GM19238 (cell line): ENCODE data around the gene SAMD4A.

Experiments
- DNase-seq: peaks from one replicate; pipeline ENCODE4 v3.0.0; 2011; ENCODE audit warnings: low spot score; ENCODE audit not compliant: insufficient read length

SAMD4A gene

DNA sequence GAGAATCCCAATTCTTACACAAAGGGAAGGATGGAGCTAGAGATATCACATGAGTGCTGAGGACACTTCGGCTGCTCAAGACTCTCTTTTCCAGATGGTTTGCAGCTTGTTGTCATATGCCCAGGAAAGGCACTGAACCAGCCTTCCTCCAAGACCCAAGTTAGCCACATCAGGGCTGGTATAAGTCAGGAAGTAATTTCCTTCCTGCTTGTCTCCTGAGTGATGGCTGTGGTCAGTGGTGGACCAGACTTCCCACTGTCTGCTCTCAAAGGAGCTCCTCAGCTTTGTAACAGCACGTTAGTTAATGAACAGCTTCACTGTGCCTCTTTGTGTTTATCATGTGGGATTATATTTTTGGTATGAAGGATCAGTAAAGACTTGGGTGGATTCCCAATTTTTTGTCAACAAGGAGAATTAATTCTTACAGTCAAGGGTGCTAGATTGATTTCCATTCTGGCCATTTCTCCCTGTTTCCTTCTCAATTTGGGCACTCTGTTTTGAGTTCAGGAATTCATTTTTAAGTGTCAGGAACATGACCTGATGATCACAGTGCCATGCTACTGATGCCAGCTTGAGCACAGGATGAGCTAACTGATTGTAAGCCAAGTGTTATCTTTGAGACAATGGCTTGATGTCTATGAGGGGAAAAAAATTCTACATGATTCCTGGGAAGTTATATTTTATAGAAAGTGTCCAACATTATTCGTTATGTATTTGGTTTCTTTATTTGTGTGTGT is 189.9 kb downstream of the SAMD4A start:
- DNase-seq, result no peak

- DNase-seq, result no peak
Measured at GRCh38 chr14:54758041-54758440, 191.1 kb downstream of the SAMD4A start.

DNA sequence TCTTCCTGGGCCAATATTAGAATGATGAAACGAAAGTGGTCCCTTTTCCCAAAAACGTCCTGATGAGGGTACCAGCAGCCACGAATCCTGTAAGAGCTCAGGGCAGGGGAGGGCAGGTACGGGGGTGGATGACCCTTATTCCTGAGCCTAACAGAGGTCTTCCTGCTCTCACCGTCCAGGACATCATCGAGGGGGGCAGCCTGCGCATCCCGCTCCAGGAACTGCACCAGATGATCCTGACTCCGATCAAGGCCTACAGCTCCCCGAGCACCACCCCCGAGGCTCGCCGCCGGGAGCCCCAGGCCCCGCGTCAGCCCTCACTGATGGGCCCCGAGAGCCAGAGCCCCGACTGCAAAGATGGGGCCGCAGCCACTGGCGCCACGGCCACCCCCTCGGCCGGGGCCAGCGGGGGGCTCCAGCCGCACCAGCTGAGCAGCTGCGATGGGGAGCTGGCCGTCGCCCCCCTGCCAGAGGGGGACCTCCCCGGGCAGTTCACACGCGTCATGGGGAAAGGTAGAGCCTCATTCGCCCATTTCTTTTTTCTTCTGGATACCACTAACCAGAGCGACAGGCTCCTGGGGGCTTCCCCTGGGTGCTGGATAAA is 193.2 kb downstream of the SAMD4A start:
- DNase-seq, result no peak

DNA sequence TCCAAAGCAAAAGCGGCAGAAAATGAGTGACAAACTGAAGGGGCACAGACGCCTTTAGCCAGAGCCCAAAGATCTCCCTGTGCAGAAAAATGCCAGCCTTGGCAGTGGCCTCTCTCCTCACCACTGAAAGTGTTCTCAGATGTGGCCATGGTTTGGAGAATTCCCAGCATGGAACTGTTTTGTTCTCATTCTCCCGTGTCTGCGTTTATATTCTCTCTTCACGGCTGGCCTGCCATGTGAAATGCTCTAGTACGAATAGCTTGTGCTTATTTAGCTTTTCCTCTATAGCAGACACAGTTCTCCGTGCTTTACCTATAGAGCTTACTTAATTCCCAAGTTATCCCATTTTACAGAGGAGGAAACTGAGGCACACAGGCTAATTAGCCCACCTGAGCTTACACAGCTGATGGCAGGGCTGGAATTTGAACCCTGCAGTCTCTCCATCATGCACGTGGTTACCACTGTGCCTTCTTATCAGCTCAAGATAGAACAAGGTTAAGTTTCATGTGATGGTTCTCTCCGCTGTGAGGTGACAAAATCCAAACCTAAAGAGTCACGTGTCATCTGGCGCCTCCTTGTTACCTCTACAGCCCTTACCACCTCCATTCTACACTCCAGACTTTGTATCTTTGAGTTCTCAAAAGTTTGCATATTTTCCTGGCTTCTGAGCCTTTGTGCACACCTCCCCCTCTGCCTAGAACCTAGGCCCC is 194.1 kb downstream of the SAMD4A start:
- no peak for DNase-seq

DNA sequence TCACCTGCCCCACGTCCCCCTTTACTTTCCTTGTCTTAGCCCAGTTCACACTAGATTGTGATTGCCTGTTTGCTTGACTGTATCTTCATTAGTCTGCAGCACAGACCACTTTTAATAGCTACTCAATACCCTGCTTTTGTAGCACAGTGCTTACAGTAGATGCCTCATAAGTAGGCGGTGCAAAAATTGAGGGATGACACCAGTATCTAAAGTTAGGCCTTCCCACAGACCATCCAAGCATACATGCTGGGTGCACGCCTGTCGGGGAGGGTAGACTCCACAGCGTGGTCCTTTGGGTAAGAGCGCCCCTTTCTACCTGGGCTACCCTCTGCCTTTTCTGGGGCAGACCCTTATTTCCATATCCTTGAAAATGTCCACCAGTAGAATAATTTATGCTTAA is 194.9 kb downstream of the SAMD4A start:
- DNase-seq, result no peak

DNA sequence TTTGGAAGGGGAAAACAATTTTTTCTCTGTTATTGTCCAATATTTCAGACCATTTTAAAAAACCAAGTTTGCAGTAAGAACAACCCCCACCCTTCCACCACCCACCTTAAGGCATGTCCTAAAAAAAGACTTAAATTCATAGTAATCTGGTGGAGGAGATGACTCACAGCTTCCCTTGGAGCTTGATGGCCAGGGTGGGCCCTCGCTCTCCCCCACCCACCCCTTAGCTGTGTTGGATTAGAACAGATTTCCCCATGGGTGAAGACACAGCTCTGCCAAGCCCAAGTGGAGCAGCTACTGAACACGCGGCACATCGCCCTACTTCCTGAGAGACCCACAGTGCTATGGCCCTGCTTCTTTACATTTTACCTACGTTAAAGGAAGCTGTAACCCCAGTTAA is 195.4 kb downstream of the SAMD4A start:
- no peak for DNase-seq

- DNase-seq, result no peak
Measured at GRCh38 chr14:54763761-54764160, 196.8 kb downstream of the SAMD4A start.

DNA sequence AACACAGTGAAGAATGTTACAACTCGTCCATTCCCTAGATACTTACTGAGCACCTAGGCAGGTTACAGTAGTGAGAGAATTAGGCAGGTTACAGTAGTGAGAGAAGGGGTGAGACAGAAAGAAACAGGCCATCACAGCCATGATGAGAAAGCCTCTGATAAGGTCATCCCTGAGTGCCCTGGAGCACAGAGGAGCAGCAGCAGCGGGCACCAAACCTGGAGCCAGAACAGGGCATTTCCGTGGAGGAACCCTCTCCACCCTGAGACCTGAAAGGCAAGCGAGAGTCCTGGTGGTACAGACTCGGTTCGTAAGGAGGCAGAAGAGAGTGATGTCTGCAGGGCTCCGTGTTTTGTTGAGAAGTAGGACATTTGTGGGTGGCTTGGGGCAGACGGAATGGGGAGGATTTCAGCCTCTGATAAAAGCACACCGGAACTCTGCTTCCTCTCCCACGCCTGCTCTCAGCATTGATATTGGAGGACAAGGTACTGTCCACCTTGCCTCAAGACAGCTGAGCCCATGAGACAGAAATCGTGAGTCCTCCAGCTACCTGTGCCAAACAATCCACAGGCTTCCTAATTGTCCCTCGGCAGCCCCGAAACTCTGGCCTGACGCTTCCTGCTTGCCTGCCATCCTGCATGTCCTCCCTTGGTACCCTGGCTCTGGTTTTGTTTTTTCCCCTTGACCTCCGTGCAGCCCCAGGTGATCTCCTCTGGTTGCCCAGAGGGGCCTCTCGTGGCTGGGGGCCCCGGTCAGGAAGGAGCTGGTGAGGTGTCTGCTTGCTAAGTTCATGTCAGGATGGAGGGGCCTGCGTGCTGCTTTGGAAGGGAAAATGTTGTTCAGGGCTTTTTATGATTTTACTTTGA is 199.6 kb downstream of the SAMD4A start:
- no peak for DNase-seq

DNA sequence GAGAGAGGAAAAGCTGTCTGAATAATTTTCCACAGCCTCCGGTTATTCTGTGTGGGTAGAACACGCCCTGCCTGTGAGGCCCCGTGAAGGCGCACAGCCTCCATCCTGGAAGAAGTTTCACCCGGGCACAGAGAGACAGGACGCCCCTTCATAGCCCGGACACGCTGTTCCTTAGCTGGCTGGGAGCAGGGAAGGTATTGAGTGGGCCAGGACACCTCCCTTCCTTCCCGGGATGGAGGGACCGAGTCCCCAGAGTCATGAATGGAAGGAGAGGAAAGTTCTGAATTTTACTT is 200.2 kb downstream of the SAMD4A start:
- no peak for DNase-seq

- no peak for DNase-seq
Measured at GRCh38 chr14:54767450-54767849, 200.5 kb downstream of the SAMD4A start.

DNA sequence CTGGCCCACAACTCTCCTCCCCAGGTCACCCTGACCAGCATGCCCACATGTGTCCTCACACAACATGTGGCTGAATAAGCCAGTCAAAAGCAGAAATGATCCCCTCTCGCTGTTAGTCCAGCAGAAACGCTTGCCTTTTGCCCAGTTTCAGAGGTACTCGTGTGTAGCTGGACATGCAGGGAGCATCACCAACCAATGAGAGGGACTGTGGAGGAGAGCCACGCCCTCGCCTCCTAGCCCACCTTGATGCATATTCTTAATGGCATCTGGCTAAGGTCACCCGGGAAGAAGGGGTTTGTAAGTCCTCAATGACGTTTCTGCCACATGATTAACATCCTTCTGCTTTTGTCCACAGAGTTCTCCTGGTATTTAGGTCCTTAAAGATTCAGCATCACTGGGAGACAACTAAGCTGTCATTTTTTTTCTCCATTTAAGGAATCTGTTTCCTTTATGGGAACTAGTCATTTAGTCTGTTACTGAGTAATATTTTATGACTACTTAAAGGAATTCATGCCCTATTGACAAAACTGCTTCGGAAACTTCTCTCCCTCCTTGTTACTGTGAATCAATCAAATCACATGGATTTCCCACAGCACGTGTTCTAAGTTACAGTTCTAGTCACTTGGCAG is 201.7 kb downstream of the SAMD4A start:
- DNase-seq, result no peak

DNA sequence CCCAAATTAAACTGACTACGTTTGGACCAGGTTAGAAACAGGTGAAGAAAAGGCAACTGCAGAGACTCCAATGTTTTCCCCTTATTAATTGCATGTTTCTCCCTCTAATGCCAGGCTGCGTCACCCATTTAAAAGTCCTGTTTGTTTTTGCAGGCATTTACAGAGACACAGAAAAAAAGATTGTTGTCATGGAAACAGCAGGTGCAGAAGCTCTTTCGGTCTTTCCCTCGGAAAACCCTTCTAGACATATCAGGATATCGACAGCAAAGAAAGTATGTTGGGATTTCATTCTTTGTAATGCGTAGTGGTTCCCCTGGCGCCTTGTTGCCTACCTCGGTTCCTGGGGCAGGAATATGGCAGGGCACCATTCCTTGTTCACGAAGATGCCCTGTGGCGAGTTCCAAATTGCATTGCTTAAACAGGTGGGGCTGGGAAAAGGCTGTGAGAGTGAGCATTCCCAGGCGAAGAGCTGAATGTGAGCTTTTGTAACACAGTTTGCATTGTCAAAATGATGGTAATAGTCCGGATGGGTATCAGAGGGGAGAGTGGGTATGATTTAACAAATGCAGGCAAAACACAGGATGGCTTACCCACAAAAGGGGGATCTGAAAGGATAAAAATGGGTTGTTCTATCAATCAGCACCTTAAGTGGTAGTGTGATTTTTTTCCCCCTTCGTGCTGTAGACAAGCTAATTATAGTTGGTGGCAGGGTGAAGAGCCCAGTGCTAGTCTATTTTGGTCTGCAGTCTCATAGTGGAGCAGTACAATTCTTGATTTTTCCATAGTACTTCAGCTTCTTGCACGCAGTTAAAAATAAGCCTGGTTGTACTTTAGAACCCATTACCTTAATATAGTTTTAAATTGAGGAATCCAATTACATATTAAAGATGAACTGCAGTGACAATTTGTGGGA is 203.3 kb downstream of the SAMD4A start:
- no peak for DNase-seq

DNA sequence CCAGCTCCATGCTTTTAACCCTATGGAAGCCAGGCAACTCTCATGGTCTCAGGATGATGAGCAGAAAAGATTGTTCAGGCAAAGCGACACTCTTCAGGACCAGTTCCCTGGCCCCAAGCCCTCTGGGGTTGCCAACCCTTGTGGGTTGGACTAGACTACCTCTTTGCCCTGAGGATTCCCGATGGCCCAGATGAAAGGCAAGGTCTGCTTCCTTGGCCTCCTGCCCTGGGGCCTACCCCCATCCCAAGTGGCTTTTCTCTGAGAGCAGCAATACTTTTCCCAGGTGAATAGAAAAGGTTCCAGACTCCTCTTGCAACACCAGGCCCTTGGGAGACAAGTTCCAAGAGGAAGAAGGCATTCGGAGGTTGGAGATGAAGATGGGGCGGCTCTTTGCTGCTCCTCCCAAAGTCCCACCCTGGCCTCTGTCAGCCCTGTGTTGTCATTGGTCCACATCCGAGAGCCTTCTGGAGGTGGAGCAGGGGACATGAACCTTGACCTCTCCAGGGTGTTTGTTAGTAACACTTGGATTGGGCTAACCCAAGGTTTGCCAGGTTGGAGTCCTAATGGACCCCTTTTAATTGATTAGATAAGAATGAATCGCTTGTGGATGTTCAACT is 204.6 kb downstream of the SAMD4A start:
- no peak for DNase-seq

DNA sequence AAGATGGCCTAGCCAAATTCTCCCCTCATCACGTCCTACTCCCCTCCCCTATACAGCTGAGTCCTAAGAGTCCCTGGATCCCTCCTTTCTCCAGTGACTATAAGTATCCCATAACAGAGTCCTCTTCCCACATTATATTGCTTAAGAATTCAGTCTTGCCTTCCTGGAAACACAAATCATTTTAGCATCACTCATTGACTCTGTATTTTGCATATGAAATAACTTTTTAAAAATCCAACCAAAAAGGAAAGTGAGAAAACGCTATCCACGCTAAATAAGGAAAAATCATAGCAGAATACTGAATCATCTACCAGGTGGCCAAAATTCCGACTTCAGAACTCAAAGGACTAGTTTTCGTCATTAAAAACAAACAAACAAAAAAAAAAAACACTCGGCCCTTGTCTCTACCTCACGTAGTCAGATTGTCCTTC is 205.5 kb downstream of the SAMD4A start:
- no peak for DNase-seq

DNA sequence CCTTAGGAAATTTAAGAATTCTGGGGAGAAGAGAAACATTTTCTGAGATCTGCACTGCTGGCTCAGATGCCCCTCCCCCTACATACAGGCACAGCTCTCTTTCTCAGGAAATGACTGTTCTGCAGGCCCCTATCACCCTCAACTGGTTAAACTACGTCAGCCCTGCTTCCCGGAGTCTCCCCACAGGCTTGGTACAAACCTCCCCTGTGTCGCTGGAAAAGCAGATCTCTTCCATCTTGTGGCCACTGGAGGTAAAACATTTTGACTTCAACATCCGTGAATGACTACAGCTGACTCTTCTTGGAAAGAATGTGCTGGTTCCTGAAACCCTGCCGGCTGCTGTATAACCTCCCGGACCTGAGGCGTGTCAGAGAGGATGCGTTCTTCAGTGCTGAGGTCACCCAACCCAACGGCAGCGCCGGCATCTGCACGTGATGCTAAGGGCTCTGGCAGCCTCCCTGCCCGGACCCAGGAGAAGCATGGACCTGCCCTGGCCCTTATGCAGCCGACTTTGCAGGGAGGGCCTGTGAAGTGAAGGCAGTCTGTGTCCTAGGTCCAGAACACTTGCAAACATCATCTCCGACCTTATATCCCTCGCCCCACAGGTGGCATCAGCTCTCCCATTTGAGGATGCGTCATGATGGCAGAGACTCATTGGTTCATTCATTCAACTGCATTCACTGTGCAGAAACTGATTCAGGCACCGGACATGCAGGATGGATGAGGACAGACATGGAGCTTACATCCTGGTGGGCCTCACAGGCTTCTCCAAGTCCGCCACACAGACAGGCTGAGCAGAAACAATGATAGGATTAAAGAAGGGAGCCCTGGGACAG is 206.5 kb downstream of the SAMD4A start:
- peak; percentile 73 for DNase-seq

GRCh38 chr14:54774824-54775223 is 207.9 kb downstream of the SAMD4A start:
- DNase-seq, result no peak

DNA sequence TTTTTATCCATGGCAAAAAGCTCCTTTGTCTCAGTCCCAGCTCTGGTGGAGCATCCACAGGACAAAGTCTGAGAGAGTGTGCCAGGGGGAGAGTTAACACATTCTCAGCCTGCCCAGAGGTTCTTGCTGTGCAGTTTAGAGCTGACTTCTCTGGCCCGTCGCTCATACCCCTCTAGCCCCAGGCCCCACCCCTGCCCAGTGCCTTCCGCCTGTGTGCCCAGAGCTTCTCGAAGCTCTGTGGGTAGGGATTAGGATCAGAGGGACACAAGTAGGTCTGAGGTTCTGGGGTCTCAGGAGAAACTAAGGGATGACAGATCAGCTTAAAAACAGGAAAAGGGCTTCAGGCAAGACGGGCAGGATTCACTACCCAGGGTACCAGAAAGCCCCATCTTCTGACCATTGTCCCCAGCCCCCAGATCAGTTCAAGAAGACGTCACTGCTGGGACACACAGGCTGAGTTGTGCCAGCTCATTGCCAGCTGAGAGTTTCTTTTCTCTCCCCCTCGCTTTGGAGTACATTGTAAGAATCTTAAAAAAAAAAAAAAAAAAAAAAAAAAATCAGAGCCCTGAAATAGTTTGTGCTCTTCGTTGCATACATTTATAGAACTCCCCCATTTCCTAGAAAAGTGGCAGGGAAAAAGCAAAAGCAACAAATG is 208.7 kb downstream of the SAMD4A start:
- DNase-seq, result no peak

DNA sequence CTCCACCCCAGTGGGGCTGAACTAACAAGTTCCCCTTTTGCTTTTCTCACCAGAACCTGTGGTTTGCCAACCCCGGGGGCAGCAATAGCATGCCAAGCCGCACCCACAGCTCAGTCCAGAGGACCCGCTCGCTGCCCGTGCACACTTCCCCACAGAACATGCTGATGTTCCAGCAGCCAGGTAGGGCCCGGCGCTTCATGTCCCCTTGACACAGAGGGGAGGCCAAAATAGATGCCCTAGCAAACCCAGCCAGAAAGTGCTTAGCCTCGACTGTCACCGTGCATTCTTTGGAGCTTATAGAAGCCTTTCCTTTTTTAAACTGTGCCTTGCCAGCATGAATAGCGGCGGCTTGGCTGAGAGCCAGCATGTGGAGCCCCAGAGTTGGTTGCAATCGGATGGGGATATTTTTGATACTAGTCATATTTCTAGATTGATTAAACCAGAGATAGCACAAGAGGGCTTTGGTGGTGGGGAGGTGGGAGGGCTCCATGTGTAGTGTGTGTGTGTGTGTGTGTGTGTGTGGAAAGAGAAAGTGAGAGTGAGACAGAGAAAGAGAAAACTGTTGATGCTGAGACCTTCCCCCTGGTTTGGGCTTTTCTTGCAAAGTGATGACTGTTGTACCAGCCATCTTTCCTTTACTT is 209.6 kb downstream of the SAMD4A start:
- DNase-seq, result peak; percentile 41
